Measurements from ENCODE around the gene NOL7. TPM values are rescaled to one million over a fixed set of nuclear protein-coding genes. Genes with fewer than 3 reads are reported as not detected.

NOL7 gene
- total and polyA plus RNA-seq, 9 of the 15 experiments (the other 6 are each of a cell fraction or from before 2014, with no cell fraction given) = 19.4 to 235 (median 157) TPM

- TF ChIP-seq ZBTB12 (CRISPR knock-in tag; IDR thresholded peaks at IDR 0.05) (no peak), PPARD (CRISPR knock-in tag; IDR thresholded peaks at IDR 0.05) (no peak), CEBPB (tag; IDR thresholded peaks at IDR 0.05) (peak; percentile 60; the same call in 1 of the 2 replicates), ZFP91 (CRISPR knock-in tag; IDR thresholded peaks at IDR 0.05) (no peak), HEY1 (CRISPR knock-in tag; IDR thresholded peaks at IDR 0.05; ENCODE audit: borderline replicate concordance) (no peak), ARID1B (IDR thresholded peaks at IDR 0.05) (peak; percentile 24; the same call in 1 of the 2 replicates)
These were observed 49.7 kb downstream of the NOL7 start (continued) for GRCh38 chr6:13664703-13665352.
